Ascending aorta (tissue), 2 donors: Measurements from ENCODE around the gene TMEM79. TPM values are rescaled to one million over a fixed set of nuclear protein-coding genes. Genes with fewer than 3 reads are reported as not detected.

Experiments
- DNase-seq, 2 donors: peaks; one replicate each; pipeline ENCODE4 v3.0.0-alpha.2; 2019; ENCODE audit warnings: low spot score in 2 of 2
- H3K27ac ChIP-seq, 2 donors: fragments of 200-600 bp; sonication (generic); one replicate each; pipeline ENCODE4 v1.5.1; 2016 to 2017; ENCODE audit warnings: mild to moderate bottlenecking in 1 of 2
- H3K27me3 ChIP-seq: fragments of 200-600 bp; sonication (generic); one replicate; pipeline ENCODE4 v1.5.1; 2017
- H3K36me3 ChIP-seq, 2 donors: fragments of 200-600 bp; sonication (generic); one replicate each; pipeline ENCODE4 v1.5.1; 2016
- H3K4me1 ChIP-seq, 2 donors: fragments of 200-600 bp; sonication (generic); one replicate each; pipeline ENCODE4 v1.5.1; 2016 to 2017; ENCODE audit warnings: mild to moderate bottlenecking in 1 of 2
- H3K4me3 ChIP-seq, 2 donors: fragments of 200-600 bp; sonication (generic); one replicate each; pipeline ENCODE4 v1.5.1; 2016 to 2017; ENCODE audit warnings: mild to moderate bottlenecking in 1 of 2
- H3K9me3 ChIP-seq, 2 donors: fragments of 200-600 bp; sonication (generic); one replicate each; pipeline ENCODE4 v1.5.1; 2016
- CTCF ChIP-seq, 3 experiments: fragments of 200-600 bp in 2 of 3; fragments of 450-650 bp in 1 of 3; sonication (generic) in 2 of 3; IDR thresholded peaks; one replicate each; pipeline ENCODE4 v1.5.1; 2016 to 2019; ENCODE audit warnings: antibody characterized with exemption in 3 of 3, mild to moderate bottlenecking in 1 of 3, moderate library complexity in 1 of 3
- intact Hi-C: fragments of 100-400 bp; cut with DNase I; formaldehyde crosslinking; loops from one replicate; pipeline ENCODE4 v1.15.1; 2023
- total RNA-seq: library from RNA; depleted of rRNA; stranded (reverse); fragments of >200 nt; gene quantifications from one replicate; pipeline ENCODE4 v1.1.0, GENCODE V29; 2016

TMEM79 gene
- total RNA-seq, 1 donor from 2014 or later: not detected

DNA sequence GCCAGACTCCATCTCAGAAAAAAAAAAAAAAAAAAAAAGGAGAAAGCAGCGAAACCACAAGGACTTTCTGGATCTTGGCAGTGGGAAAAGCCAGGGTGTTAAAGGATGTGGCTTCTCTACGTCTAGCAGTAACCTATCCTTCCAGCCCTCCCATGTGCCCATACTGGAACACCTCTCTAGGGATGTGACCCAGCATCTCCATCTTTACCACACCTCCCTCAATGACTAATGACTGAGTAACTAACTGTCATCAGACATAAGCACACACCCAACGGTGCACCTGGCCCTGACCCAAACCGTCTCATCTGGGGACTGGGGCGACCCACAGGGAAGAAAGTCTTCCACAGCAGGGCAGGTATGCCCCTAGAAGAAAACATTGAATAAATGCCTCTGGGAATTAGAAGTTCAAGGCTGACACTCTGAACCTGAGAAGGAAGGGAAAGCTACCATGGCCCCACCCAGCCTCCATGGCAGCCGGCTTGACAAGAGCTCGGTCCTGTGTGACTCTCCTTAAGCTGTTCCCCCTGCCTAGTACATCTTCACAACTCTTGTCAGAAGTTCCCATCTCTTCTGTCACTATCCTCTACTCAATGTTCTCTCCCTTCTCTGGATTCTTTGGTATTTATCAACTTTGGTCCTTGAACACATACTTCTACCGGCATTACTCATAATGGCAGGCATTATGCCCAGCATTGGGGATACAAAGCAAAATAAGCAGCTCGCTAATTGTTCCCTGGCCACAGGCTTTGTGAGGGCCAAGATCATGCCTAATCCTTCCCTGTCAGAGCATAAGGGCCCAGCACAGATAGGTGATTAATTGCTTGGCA, 21.5 kb upstream of the TMEM79 start:
- TF ChIP-seq CTCF (IDR thresholded peaks at IDR 0.05): no peak
- H3K27me3 ChIP-seq: no peaks in the 10 kb centered on the region
- DNase-seq: no peak
- no peaks in the 10 kb centered on the region for H3K4me1 ChIP-seq
- H3K4me3 ChIP-seq: no peak overlapping the region
- no peak overlapping the region for H3K27ac ChIP-seq
- peaks cover 89 to 97% of the 10 kb centered on the region in 2 donors for H3K36me3 ChIP-seq
- H3K9me3 ChIP-seq: no peaks in the 10 kb centered on the region
- intact Hi-C loops: no loop called here

GRCh38 chr1:156263288-156263655, 20.9 kb upstream of the TMEM79 start:
- Histone ChIP-seq H3K4me1 (no peaks in the 10 kb centered on the region), H3K36me3 (peaks cover 89 to 97% of the 10 kb centered on the region in 2 donors), H3K27me3 (no peaks in the 10 kb centered on the region), H3K27ac (no peak overlapping the region), H3K4me3 (no peak overlapping the region), H3K9me3 (no peaks in the 10 kb centered on the region)
- no peak for DNase-seq
- intact Hi-C loops: no loop called here
- TF ChIP-seq CTCF (IDR thresholded peaks at IDR 0.05): no peak

DNA sequence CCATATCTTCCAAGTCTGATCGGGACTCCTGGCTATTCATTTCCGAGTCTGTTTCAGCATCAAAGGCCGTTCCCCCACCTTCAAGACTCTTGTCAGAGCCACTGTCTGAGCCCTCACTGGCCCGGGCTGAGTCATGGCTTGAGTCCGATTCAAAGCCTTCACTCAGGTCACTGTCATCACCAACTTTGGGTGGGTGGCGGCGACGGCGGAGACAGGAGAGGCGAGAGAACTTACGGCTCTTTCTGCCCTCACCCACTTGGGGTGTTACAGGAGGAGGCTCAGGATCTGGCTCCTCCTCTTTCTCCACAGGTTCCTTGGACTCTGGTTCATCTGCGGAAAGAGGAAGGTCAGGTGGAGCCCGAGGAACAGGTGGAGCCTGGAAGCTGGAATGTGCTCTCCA, 18.1 kb upstream of the TMEM79 start:
- H3K36me3 ChIP-seq: peaks cover 74 to 95% of the 10 kb centered on the region in 2 donors
- no peaks in the 10 kb centered on the region for H3K4me1 ChIP-seq
- no peak for TF ChIP-seq CTCF (IDR thresholded peaks at IDR 0.05)
- DNase-seq: no peak
- H3K9me3 ChIP-seq: no peaks in the 10 kb centered on the region
- intact Hi-C loops: no loop called here
- H3K27ac ChIP-seq: no peak overlapping the region
- no peak overlapping the region for H3K4me3 ChIP-seq
- no peaks in the 10 kb centered on the region for H3K27me3 ChIP-seq

GRCh38 chr1:156268336-156268735, 15.8 kb upstream of the TMEM79 start:
- Histone ChIP-seq H3K9me3 (no peaks in the 10 kb centered on the region), H3K4me1 (no peaks in the 10 kb centered on the region), H3K36me3 (peaks cover 74 to 94% of the 10 kb centered on the region in 2 donors), H3K4me3 (no peak overlapping the region), H3K27ac (no peak overlapping the region), H3K27me3 (no peaks in the 10 kb centered on the region)
- no peak for TF ChIP-seq CTCF (IDR thresholded peaks at IDR 0.05)
- intact Hi-C loops: no loop called here
- no peak for DNase-seq

DNA sequence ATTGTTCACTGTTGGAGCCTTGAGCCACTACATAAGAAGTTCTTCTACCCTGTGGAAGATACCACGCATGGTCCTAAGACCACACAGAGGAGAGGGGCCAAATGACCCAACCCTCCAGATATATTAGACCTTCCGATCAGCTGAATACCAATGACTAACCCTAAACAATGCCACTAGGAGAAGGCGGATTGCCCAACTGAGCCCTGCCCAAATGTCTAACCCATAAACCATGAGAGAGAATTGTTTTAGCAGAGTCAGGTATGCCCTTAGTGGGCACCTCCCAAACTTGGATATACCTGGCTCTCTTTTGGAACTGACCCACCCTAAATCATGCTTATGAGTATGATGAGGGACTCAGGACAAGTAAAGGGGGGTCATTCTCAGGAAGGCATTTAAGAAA, 13.8 kb upstream of the TMEM79 start:
- intact Hi-C loops: no loop called here
- H3K9me3 ChIP-seq: no peaks in the 10 kb centered on the region
- no peak for TF ChIP-seq CTCF (IDR thresholded peaks at IDR 0.05)
- H3K36me3 ChIP-seq: peaks cover 79 to 97% of the 10 kb centered on the region in 2 donors
- H3K4me3 ChIP-seq: no peak overlapping the region
- no peaks in the 10 kb centered on the region for H3K4me1 ChIP-seq
- DNase-seq: no peak
- no peak overlapping the region for H3K27ac ChIP-seq
- no peaks in the 10 kb centered on the region for H3K27me3 ChIP-seq
